ENCODE results near the gene DPF3. TPM values are rescaled to one million over a fixed set of nuclear protein-coding genes. Genes with fewer than 3 reads are reported as not detected.

The DPF3 gene
- polyA plus RNA-seq, 4 donors = 1.0 to 2.4 (median 1.5) TPM

DNA sequence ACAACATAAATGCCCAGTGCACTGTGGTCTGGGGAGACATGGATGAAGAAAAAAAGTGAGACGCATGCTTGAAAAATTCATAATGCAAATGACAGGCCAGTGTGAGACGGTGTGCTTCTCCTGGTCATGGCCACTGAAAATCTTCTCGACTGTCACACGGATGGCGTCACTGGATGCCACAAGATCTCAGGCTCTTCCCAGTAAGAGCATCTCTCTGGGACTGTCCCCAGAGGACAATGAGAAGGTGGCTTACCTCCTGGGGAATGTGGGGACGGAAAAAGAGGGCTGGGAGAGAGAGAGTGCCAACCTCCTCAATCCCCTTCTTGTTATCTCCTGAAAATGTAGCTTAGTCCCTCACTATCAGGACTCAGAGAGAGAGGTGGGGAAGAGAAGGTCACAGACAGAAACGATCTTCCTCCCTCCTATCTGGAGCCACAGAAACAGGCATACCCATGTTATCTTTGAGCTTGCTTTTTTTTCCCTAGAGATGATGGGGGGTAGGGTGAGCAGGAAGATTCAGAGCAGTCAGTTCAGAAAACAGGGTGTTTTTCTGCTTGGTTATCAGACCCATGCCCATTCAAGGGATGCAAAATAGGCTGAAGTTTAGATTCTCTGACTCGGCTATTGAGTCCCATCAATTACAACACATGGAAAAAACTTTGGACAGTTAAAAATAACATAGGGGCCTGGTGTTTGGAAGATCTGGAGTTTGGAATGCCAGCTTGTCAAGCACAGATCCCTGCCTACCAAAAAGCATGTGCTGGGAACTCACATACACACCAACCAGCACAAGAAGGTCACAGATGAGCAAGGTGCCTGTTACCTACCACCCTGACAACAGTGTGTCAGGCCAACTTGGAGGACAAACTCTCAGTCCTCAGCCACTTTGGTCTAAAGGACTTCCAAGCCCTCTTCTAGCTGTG lies 24.2 kb downstream of the DPF3 start:
- 81 to 84% (median 82%) methylated on average over 8 of the region's 8 CpGs for WGBS, 3 donors
- no peaks in the 10 kb centered on the region for H3K4me1 ChIP-seq (ENCODE audit: control insufficient read depth in 3 of 3, insufficient read depth in 2 of 3, low read depth in 1 of 3, low read length in 2 of 3)
- no peak overlapping the region for H3K4me3 ChIP-seq (ENCODE audit: low read depth in 1 of 3, low read length in 3 of 3)
- H3K36me3 ChIP-seq (ENCODE audit: control insufficient read depth in 3 of 3, insufficient read depth in 2 of 3, low read depth in 1 of 3, low read length in 3 of 3) = no peaks in the 10 kb centered on the region
- no peak overlapping the region for H3K27ac ChIP-seq (ENCODE audit: low read depth in 1 of 3, low read length in 2 of 3)
- no peaks in the 10 kb centered on the region for H3K27me3 ChIP-seq (ENCODE audit: control insufficient read depth in 3 of 3, insufficient read depth in 3 of 3, low read length in 3 of 3)
- no peak for FAIRE-seq
- no peak for DNase-seq
- H3K9me3 ChIP-seq (ENCODE audit: control insufficient read depth in 2 of 2, insufficient read depth in 1 of 2, low read depth in 1 of 2, low read length in 1 of 2) = peaks cover 0 to 9% of the 10 kb centered on the region in 2 donors

DNA sequence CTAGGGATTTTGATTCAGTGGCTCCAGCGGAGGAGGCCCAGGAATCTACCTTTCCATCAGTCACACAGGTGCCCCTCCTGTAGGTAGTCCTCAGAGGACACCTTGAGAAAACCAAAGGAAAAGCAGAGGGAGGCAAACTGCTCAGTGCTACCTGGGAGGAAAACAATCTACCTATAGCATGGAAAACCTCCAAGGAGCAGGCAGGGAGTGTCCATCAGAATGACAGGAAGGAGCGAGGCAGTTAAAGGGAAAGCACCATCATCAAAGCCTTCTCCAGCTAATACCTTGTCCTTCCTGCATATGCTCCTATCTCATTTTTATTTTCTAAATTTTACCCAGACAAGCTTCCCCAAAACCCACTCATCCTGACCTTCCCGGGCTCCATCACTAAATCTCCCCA lies 25.4 kb downstream of the DPF3 start:
- no peak for FAIRE-seq
- Histone ChIP-seq H3K36me3 (ENCODE audit: control insufficient read depth in 3 of 3, insufficient read depth in 2 of 3, low read depth in 1 of 3, low read length in 3 of 3) (no peaks in the 10 kb centered on the region), H3K4me1 (ENCODE audit: control insufficient read depth in 3 of 3, insufficient read depth in 2 of 3, low read depth in 1 of 3, low read length in 2 of 3) (no peaks in the 10 kb centered on the region), H3K27me3 (ENCODE audit: control insufficient read depth in 3 of 3, insufficient read depth in 3 of 3, low read length in 3 of 3) (no peaks in the 10 kb centered on the region), H3K4me3 (ENCODE audit: low read depth in 1 of 3, low read length in 3 of 3) (no peak overlapping the region), H3K27ac (ENCODE audit: low read depth in 1 of 3, low read length in 2 of 3) (no peak overlapping the region), H3K9me3 (ENCODE audit: control insufficient read depth in 2 of 2, insufficient read depth in 1 of 2, low read depth in 1 of 2, low read length in 1 of 2) (peaks cover 0 to 9% of the 10 kb centered on the region in 2 donors)
- WGBS, 3 donors = 81 to 97% (median 89%) methylated on average over 3 of the region's 3 CpGs
- no peak for DNase-seq

DNA sequence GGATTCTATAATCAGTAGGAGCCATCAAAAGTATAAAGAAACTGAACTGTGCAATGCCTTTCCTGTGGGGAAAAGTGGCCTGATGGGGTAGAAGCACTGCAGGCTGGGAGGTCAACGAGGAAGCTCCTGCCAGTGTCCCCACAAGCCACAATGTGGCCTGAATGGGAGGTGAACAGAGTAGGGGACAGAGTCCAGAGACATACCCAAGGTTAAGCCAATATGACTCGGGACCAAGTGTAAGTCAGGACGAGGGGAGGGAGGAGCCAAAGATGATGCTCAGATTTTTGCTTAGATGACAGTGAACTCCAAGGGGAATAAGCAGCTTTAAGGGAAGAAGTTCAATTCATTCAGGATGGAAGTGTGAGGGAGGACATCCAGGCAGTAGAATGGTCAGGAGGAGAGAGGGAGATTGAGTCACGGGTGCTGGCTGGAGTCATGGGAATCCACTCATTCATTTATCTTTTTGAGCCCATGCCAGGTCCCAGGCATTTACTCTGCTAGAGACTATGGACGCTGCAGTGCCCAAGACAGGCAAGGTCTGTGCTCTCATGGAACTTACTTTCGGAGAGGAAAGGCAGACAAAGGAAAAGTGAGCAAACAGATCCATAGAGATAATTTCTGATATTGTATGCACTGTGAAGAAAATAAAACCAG lies 29.1 kb downstream of the DPF3 start:
- H3K27ac ChIP-seq (ENCODE audit: low read depth in 1 of 3, low read length in 2 of 3) = no peak overlapping the region
- H3K36me3 ChIP-seq (ENCODE audit: control insufficient read depth in 3 of 3, insufficient read depth in 2 of 3, low read depth in 1 of 3, low read length in 3 of 3) = no peaks in the 10 kb centered on the region
- DNase-seq = no peak
- no peaks in the 10 kb centered on the region for H3K27me3 ChIP-seq (ENCODE audit: control insufficient read depth in 3 of 3, insufficient read depth in 3 of 3, low read length in 3 of 3)
- 73 to 82% (median 74%) methylated on average over 6 of the region's 6 CpGs for WGBS, 3 donors
- H3K4me3 ChIP-seq (ENCODE audit: low read depth in 1 of 3, low read length in 3 of 3) = no peak overlapping the region
- H3K9me3 ChIP-seq (ENCODE audit: control insufficient read depth in 2 of 2, insufficient read depth in 1 of 2, low read depth in 1 of 2, low read length in 1 of 2) = no peaks in the 10 kb centered on the region
- H3K4me1 ChIP-seq (ENCODE audit: control insufficient read depth in 3 of 3, insufficient read depth in 2 of 3, low read depth in 1 of 3, low read length in 2 of 3) = no peaks in the 10 kb centered on the region
- FAIRE-seq = no peak

DNA sequence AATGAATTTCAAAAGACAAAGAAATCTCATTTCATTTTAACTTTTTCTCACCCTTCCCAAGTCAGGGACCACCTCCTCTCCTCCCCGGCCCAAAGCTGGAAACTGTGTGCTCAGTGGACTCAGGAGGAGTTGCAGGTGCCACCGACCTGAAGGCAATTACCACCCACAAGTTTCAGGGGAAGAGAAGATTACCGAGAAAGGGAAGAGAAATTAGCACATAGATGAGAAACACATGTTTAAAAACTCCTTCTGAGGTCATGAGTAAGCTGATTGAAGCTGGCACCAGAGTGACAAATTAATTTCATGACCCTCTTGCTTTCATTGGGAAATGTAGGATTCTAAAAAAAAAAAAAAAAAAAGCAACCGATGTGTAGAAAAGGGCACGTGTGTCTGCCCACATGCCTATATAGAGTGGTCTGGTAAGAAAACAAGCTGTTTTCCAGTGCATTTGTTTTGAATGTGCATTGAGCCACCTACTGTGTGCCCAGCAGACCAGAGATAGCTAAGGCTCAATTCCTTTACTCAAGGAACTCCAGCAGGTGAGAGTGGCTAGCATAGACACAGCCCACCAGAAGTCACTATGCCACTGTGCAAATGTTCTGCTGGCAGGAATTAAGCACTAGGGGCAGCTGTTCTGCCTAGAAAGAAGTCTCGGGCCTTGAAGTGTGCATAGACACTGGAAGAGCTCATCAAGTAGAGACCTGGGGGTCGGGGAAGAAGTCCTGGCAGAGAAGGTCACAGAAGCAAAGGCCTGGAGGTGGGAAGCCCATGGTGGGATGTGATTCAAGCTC lies 30.5 kb downstream of the DPF3 start:
- FAIRE-seq (no peak), DNase-seq (no peak)
- H3K27me3 ChIP-seq (ENCODE audit: control insufficient read depth in 3 of 3, insufficient read depth in 3 of 3, low read length in 3 of 3) = no peaks in the 10 kb centered on the region
- no peak overlapping the region for H3K4me3 ChIP-seq (ENCODE audit: low read depth in 1 of 3, low read length in 3 of 3)
- H3K4me1 ChIP-seq (ENCODE audit: control insufficient read depth in 3 of 3, insufficient read depth in 2 of 3, low read depth in 1 of 3, low read length in 2 of 3) = no peaks in the 10 kb centered on the region
- no peaks in the 10 kb centered on the region for H3K9me3 ChIP-seq (ENCODE audit: control insufficient read depth in 2 of 2, insufficient read depth in 1 of 2, low read depth in 1 of 2, low read length in 1 of 2)
- no peaks in the 10 kb centered on the region for H3K36me3 ChIP-seq (ENCODE audit: control insufficient read depth in 3 of 3, insufficient read depth in 2 of 3, low read depth in 1 of 3, low read length in 3 of 3)
- no peak overlapping the region for H3K27ac ChIP-seq (ENCODE audit: low read depth in 1 of 3, low read length in 2 of 3)
- 63 to 84% (median 78%) methylated on average over 7 of the region's 7 CpGs for WGBS, 3 donors

DNA sequence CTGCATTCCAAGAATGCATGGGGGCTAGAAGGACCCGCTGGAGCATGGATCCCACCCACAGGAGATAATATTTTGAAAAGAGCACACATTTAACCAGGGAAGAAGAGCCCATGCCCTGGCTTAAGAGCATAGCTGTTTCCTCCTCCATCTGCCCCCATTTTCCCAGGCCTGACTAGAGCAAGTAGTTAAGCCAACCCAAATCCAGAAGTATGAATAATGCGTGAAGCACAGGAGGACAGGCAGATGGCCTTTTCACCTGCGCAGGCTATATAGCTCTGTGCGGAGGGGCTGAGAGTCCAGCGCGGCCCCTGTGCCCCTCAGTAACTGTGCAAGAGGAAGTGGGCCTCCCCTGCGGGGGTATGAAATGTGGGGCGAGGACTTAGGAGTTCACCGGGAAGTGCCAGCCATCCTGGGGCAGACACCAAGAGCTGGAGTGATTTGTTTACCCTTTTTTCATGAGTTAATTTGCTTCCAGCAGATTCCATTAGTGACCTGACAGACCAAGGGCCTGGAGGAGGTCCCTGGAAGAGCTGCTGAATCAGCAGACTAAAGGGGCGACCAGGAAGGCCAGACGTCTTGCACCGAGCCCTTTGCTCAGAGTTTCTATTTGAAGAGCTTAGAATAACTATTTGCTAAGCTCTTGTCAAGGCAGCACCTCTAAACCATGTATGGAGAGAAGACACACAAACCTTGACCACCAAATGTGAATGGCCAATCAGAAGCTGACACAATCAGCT lies 37.2 kb downstream of the DPF3 start:
- Histone ChIP-seq H3K36me3 (ENCODE audit: control insufficient read depth in 3 of 3, insufficient read depth in 2 of 3, low read depth in 1 of 3, low read length in 3 of 3) (no peaks in the 10 kb centered on the region), H3K27me3 (ENCODE audit: control insufficient read depth in 3 of 3, insufficient read depth in 3 of 3, low read length in 3 of 3) (no peaks in the 10 kb centered on the region), H3K27ac (ENCODE audit: low read depth in 1 of 3, low read length in 2 of 3) (no peak overlapping the region), H3K4me1 (ENCODE audit: control insufficient read depth in 3 of 3, insufficient read depth in 2 of 3, low read depth in 1 of 3, low read length in 2 of 3) (peaks cover 0 to 9% (median 9%) of the 10 kb centered on the region in 3 donors), H3K9me3 (ENCODE audit: control insufficient read depth in 2 of 2, insufficient read depth in 1 of 2, low read depth in 1 of 2, low read length in 1 of 2) (no peaks in the 10 kb centered on the region), H3K4me3 (ENCODE audit: low read depth in 1 of 3, low read length in 3 of 3) (no peak overlapping the region)
- 72 to 83% (median 79%) methylated on average over 12 of the region's 12 CpGs for WGBS, 3 donors
- no peak for FAIRE-seq
- peak in 1 of 2 donors; percentile 38 for DNase-seq

DNA sequence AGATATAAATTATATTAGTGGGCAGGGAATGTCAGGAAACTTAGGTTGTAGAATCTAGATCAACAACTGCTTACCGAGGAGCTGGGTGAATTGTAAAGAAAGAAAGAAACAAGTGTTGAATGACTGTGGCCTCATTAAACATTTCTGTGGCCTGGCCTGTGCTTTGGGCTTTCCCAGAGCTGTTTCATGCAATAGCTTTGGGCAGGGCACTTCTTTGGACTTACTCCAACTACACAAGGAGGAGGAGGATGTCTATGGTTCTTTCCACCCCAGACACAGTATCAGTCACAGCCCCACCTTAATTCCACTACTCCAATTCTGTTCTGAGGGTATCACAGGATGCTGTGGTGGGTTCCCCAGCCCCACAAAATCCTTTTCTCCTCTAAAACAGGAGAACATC lies 38.0 kb downstream of the DPF3 start:
- H3K36me3 ChIP-seq (ENCODE audit: control insufficient read depth in 3 of 3, insufficient read depth in 2 of 3, low read depth in 1 of 3, low read length in 3 of 3) = no peaks in the 10 kb centered on the region
- H3K4me1 ChIP-seq (ENCODE audit: control insufficient read depth in 3 of 3, insufficient read depth in 2 of 3, low read depth in 1 of 3, low read length in 2 of 3) = peaks cover 0 to 9% (median 9%) of the 10 kb centered on the region in 3 donors
- DNase-seq (peak in 1 of 2 donors; percentile 31), FAIRE-seq (no peak)
- H3K27me3 ChIP-seq (ENCODE audit: control insufficient read depth in 3 of 3, insufficient read depth in 3 of 3, low read length in 3 of 3) = no peaks in the 10 kb centered on the region
- H3K27ac ChIP-seq (ENCODE audit: low read depth in 1 of 3, low read length in 2 of 3) = no peak overlapping the region
- WGBS, 3 donors = 4 to 58% (median 24%) methylated on average over 1 of the region's 1 CpG
- no peaks in the 10 kb centered on the region for H3K9me3 ChIP-seq (ENCODE audit: control insufficient read depth in 2 of 2, insufficient read depth in 1 of 2, low read depth in 1 of 2, low read length in 1 of 2)
- no peak overlapping the region for H3K4me3 ChIP-seq (ENCODE audit: low read depth in 1 of 3, low read length in 3 of 3)

DNA sequence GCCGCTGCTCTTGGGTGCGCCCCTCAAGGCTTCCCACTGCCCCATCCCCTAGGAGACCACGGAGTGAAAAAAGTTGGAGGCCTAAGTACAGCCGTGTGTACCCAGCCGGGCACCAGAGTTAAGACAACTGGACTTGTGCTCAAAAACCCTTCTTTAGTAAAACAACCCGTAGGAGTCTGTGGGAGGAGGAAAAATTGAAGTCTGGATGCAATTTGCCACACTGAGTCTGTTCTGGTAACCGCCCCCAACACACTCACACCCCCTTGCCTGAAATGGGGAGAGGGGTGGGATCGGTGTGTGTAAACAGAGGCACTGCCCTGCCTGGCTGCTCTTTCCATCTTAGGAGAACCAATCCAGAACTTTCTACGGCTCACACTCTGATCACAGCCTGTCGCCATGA lies 41.7 kb downstream of the DPF3 start:
- no peak overlapping the region for H3K4me3 ChIP-seq (ENCODE audit: low read depth in 1 of 3, low read length in 3 of 3)
- FAIRE-seq (no peak), DNase-seq (no peak)
- no peaks in the 10 kb centered on the region for H3K27me3 ChIP-seq (ENCODE audit: control insufficient read depth in 3 of 3, insufficient read depth in 3 of 3, low read length in 3 of 3)
- no peaks in the 10 kb centered on the region for H3K36me3 ChIP-seq (ENCODE audit: control insufficient read depth in 3 of 3, insufficient read depth in 2 of 3, low read depth in 1 of 3, low read length in 3 of 3)
- no peak overlapping the region for H3K27ac ChIP-seq (ENCODE audit: low read depth in 1 of 3, low read length in 2 of 3)
- 92 to 97% (median 94%) methylated on average over 10 of the region's 10 CpGs for WGBS, 3 donors
- peaks cover 0 to 9% (median 9%) of the 10 kb centered on the region in 3 donors for H3K4me1 ChIP-seq (ENCODE audit: control insufficient read depth in 3 of 3, insufficient read depth in 2 of 3, low read depth in 1 of 3, low read length in 2 of 3)
- no peaks in the 10 kb centered on the region for H3K9me3 ChIP-seq (ENCODE audit: control insufficient read depth in 2 of 2, insufficient read depth in 1 of 2, low read depth in 1 of 2, low read length in 1 of 2)

DNA sequence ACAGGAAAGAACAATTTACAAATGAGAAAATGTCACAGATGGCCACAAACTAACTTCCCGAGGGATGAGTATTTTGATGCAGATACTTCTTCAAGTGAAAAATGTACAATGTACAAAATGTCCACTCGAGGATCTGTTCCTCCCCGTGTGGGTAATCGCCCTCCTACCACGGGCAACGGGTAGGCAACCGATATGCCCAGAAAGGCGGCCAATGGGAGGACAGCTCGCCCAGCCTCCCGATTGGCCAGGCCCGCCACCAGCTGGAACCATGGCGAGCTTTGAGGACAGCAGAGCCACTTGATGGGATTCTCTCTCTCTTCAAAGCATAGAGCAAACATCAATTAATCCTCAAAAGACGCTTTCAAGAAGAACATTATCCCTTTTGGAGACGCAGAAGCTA lies 42.3 kb downstream of the DPF3 start:
- Histone ChIP-seq H3K27me3 (ENCODE audit: control insufficient read depth in 3 of 3, insufficient read depth in 3 of 3, low read length in 3 of 3) (no peaks in the 10 kb centered on the region), H3K27ac (ENCODE audit: low read depth in 1 of 3, low read length in 2 of 3) (no peak overlapping the region), H3K4me1 (ENCODE audit: control insufficient read depth in 3 of 3, insufficient read depth in 2 of 3, low read depth in 1 of 3, low read length in 2 of 3) (peaks cover 0 to 9% (median 5%) of the 10 kb centered on the region in 3 donors), H3K4me3 (ENCODE audit: low read depth in 1 of 3, low read length in 3 of 3) (no peak overlapping the region), H3K9me3 (ENCODE audit: control insufficient read depth in 2 of 2, insufficient read depth in 1 of 2, low read depth in 1 of 2, low read length in 1 of 2) (no peaks in the 10 kb centered on the region), H3K36me3 (ENCODE audit: control insufficient read depth in 3 of 3, insufficient read depth in 2 of 3, low read depth in 1 of 3, low read length in 3 of 3) (no peaks in the 10 kb centered on the region)
- WGBS, 3 donors = 86 to 88% (median 88%) methylated on average over 14 of the region's 14 CpGs
- FAIRE-seq = no peak
- no peak for DNase-seq

All from small intestine (tissue), 7 donors.